Dedifferentiated amniotic fluid mesenchymal stem cell (primary cell): ENCODE data around the gene PRR22.

Experiments
- DNase-seq: peaks from one replicate; pipeline ENCODE4 v3.0.0-alpha.2; 2016; ENCODE audit errors: extremely low spot score

The PRR22 gene

GRCh38 chr19:5784581-5785147 lies at the start of gene PRR22:
Gene PRR22, minus strand, starts transcription at chr19:5784746. Its CDS starts 86 bp downstream, at chr19:5784660.
- DNase-seq = no peak

DNA sequence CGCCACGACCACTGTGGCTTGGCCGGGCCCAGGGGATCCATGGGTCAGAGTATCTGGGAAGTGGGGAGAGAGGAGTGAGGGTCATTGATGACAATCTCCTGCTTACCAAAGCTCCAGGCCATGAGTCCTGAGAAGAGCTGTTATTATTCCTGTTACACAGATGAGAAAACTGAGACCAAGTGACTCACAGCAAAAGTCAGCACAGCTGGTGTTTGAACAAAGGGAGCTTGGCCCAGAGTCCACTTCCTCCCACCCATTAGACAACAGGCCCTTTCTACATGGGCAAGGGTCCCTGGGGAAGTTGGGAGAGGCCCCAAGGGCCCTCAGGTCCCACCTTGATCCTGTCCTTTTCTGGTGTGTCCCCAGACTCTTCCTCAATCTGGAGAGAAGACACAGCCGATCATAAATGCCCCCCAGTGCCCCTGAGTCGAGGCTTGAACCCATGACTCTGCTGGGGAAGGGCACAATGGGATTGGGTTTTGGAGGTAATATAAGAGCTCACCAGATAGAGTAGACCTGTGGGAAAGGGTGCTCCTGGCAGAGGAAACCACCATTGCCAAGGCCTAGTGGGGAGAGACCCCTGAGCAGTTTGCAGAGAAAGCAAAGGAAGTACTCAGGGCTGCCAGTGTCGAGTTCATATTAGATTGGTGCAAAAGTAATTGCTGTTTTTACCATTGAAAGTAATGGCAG lies 48.1 kb upstream of the PRR22 start:
- DNase-seq = no peak

DNA sequence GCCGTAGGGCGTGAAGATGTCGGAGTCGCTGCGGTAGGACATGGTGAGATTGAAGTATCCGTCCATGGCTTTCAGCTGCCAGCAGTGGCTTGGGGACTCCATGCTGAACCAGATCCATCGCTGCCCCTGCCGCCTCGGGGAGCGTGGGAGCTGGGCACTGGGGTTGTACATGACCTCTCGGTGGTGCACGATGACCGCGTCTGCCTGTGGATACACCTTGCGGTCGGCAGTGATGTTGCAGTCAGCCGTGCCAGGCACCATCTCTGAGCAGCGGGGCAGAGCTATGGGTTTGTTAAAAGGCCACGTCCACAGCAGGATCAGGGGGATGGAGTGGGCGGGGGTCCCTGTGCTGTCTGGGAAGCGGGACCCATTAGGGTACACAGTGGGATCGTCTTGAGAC lies 47.5 kb upstream of the PRR22 start:
- DNase-seq = no peak

- no peak for DNase-seq
Observed at GRCh38 chr19:5831159-5831558, 46.6 kb upstream of the PRR22 start.

DNA sequence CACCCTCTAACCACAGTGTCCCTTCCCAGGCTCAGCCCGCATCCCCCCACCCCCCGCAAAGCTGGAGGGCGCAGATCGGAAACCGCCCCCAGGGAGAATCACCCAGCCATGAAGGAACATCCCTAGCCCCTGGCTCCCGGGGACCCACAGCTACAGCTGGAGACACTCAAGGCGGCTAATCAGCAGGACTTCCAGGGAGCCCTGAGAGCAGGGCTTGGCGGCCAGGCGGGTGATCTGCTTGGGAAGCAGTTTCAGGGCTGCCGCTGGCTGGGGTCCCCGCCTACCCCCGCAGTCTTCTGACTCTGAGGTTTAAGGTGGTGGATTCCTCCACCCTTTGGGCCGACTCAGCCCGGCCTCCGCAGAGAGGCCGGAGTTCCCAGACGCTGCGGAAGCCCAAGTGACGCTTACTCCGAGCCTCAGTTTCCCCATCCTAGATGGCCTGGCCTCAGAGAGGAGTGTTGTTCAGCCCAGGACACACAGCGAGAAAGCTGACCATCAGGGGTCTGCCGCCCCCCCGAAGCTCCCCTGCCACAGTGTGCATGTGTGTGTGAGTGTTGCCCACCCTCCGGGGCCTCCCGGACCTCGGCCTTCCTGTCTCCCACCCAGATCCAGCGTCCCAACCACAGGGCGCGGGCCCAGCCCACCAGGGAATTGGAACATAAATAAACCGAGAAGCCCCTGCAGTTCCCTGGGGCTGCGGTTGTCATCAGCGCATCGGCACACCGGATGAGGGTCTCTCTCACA lies 45.2 kb upstream of the PRR22 start:
- no peak for DNase-seq

DNA sequence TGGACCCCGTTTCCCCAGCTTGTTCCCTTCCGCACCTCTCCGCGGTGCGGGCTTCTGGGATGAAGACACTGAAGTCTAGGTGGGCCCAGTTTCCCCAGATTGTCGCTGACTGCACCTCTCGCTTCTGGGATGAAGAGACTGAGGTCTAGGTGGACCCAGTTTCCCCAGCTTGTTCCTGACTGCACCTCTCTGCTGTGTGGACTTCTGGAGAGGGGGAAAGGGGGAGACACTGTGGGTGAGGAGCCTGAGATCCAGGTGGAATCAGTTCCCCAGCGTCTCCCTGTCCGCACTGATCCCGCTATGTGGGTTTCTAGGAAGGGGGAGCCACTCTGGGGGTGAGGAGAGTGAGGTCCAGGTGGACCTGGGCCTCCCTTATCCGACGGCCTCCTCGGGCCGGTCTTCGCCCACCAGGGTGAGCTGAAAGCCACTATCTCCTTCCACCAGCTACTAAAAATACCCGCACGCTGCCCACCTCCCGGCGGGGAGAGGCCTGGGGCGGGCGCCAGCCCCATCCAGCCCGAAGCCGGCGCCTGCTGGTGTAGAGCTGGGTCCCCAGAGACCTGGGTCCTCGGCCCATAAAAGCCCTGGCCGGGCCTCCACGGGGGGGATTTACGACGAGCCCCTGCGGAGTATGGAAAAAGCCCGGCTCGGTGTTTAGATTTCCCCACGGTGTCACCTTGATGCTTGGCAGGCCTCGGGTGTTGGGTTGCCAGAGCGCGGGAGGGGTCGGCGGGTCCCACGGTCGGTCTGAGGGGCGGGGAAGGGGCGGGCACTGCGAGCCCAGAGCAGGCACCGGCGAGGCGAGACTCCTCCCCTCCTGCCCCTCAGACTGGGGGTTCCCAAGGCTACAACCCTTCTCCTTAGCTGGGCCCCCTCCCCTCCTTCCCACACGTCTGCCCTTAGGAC lies 44.4 kb upstream of the PRR22 start:
- no peak for DNase-seq

DNA sequence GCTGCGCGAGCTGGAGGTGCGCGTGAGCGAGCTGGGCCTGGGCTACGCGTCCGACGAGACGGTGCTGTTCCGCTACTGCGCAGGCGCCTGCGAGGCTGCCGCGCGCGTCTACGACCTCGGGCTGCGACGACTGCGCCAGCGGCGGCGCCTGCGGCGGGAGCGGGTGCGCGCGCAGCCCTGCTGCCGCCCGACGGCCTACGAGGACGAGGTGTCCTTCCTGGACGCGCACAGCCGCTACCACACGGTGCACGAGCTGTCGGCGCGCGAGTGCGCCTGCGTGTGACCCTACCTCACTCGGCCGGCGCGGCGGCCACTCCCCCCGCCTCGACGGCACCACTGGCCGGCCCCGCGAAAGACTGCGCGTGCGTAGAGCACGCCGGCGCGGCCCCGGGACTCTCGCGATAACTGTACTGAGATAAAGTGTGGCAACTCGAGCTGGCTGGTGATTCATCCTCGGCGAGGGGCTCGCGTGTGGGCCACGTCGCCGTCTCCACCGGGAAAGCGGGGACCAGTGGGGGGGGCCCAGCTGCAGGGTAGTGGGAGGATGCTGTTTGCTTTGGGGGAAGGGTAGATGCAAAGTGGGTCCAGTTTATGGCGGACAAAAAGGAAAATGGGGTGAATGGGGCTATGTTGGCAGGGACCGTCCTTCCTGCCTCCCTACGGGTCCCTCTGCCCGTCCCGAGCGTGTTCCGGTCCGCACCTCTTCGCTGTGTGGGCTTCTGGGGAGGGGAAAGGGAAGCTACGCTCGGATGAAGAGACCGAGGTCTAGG lies 43.5 kb upstream of the PRR22 start:
- no peak for DNase-seq

DNA sequence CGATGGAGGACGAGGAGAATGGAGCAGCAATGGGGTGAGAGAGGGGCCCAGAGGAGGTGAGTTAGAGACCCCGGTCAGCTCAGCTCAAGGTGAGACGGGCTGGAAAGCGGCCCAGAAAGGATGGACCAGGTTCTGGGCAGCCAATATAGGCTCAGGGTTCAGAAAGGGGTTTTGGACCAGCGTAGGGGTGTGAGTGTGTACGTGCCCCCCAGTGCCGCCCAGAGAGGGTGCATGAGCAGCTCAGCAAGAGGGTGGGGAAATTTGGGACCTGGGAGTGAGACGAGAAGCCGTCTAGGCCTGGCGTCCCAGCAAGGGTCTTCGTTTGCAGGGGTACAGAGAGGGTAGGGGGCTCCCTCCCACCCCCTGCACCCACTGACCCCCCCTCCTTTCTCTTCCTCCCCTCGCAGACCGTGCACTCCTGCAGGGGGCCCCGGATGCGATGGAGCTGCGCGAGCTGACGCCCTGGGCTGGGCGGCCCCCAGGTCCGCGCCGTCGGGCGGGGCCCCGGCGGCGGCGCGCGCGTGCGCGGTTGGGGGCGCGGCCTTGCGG lies 42.9 kb upstream of the PRR22 start:
- no peak for DNase-seq

DNA sequence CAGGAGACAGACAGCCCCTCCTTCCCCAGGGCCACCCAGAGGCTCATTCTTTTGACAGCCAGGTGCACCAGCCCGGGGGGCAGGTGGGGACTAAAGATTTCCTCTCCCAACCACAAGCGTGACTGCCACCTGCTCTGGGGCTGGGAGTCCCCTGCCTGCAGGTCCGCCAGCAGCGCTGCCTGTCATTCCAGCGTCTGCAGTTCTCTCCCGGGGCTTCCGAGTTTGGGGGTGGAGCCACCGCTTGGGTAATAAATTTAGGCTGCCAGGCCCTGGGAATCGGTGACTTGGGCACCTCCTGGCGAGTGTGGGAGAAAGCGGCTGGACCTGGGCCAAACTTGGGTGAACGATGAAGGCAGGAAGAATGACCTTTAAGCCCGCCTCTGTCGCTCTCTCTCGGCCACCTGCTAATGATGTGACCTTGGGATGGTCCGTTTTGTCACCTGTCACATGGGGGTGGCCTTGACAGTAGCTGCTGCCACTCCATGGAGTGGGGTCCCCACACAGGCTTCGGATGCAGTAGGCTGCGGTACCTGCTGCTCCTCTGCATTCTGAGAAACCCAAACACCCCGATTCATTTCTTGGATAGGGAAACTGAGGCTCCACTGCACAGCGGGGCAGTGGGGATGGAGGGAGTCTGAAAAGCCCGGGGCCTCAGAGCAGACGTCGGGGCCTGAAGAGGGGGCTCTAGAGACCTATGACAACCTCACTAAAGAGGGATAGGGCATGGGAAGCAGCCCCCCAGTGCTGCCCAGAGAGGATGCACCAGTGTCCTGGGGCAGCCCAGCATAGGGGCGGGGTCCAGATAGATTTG lies 42.2 kb upstream of the PRR22 start:
- no peak for DNase-seq

- no peak for DNase-seq
Observed at GRCh38 chr19:5825178-5825577, 40.6 kb upstream of the PRR22 start.

DNA sequence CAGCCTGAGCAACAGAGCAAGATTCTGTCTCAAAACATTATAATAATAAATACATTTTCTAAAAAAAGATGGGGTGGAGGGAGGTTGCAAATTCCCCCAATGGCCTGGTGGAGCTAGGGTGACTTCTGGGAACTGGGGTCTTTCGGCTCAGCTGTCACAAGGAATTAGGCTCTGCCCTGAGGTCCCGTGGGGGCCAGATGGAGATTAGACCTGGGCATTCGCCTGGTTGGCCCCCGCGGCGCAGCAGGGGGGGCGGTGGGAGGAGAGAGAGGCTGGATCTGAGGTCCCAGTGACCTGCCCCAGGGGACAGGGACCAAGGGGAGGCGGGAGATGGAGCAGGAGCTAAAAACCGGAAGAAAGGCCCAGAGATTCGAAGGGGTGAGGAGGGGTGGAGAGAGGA lies 40.2 kb upstream of the PRR22 start:
- no peak for DNase-seq

DNA sequence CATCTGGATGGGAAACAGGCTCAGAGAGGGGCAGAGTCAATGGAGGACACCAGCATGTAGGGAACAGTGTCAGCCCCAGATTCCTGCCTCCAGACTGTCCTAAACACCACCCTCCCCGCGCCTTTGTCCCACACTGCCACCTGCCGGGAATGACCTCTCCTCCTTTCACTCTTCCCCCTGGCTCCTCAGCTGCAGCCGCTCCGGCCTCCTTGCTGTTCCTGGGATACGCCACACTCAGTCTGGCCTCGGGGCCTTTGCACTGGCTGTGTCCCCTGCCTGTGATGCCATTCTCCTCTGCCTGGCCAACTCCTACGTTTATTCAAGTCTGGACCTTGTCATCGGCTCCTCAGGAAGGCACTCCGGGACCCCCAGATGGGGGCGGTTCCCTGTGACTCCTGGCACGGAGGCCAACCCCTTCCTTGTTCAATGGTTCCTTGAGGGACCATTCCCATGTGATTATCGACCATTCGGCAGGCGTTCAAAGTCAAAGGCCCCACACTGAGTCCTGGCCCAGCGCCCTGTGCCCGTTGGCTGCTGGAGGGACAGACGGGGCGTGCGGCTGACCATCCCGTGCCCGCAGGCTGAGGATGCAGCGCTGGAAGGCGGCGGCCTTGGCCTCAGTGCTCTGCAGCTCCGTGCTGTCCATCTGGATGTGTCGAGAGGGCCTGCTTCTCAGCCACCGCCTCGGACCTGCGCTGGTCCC lies 39.2 kb upstream of the PRR22 start:
- DNase-seq = no peak

DNA sequence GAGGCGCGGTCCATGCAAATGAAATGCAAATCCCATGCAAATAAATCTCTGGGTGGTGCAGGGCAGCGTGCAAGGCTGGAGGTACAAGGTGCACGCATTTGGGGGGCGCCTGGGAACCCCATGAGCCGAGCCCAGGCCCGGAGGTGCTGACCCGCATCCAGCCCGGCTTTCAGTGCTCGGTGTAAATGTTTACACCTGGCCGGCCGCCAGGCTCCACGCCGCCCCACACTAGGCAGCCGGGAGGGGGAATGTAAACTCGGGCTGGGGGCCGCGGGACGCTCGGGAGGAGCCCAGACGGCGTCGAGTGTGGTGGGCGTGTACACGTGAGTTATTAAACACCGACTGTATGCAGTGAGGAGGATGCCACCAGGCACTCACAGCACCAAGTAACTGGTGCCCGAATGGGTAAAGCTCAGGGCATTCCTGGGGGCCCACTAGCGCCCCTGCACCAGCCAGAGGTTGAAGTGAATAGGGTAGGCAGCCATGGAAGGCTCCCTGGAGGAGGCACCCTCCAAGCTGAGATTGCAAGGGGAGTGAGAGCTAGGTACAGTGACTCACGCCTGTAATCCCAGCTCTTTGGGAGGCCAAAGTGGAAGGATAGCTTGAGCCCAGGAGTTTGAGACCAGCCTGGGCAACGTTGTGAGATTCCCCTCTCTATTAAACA lies 37.8 kb upstream of the PRR22 start:
- DNase-seq = no peak

GRCh38 chr19:5821521-5822180 lies 37.1 kb upstream of the PRR22 start:
- no peak for DNase-seq

DNA sequence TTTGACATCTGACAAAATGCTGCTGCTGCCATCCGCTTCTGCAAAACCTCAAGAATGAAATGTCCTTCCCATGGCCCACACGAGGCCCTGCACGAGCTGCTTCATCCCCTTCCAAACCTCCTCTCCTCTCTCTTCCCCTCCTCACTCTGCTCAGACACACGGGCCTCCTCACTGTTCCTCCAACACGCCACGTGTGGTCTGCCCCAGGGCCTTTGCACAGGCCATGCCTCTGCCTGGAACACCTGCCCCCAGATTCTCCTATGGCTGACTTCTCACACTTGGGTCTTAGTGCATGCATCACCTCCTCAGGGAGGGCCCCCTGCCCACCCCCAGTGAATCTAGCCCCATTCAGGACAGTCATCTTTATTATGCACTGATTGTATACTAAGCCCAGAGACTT lies 36.2 kb upstream of the PRR22 start:
- DNase-seq = no peak

DNA sequence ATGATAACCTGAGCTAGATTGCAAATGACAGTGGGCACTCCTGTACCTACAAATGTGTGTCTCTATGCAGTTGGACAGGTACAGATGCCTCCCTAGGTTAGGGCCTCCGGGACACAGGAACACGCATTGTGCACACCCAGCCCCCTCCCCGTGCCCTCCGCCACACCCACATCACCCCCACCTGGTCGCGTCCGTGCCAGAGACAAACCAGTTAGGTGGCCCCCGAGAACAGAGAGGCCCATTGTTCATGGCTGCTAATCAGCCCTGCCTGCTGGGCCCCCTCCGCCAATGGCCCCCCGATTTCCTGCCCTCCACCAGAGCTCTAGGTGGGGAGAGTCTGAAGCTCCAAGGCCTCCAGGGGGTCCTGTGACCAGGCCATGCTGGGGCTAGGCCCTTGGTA lies 34.0 kb upstream of the PRR22 start:
- no peak for DNase-seq

DNA sequence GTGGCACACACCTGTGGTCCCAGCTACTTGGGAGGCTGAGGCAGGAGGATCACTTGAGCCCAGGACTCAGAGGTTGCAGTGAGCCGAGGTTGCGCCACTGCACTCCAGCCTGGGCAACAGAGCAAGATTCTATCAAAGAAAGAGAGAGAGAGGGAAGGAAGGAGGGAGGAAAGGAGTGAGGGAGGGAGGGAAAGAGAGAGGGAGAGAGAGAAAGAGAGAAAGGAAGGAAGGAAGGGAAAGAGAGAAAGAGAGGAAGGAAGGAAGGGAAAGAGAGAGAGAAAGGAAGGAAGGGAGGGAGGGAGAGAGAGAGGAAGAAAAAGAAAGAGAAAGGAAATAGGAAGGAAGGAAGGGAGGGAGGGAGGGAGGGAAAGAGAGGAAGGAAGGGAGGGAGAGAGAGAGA lies 32.7 kb upstream of the PRR22 start:
- no peak for DNase-seq

DNA sequence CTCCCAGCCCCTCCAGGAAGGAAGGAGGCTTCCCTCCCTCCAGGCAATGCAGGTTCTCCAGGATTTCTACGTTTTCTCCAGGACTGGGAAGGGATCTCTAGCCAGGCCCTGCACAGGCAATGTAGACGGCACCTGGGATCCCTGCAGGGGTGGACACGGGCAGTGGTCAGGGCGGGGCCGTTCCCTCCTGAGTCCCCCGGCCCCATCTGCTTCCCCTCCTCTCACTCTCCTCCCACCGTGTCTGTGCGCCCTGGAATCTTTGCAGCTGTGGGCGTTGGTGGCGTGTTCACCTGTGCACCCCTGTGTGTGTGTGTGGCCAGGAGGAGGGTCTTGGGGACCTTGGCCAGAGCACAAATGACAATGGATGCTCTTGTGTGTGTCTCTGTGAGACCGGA lies 30.3 kb upstream of the PRR22 start:
- no peak for DNase-seq
